ENCODE measurements around the gene MAPK6.

The MAPK6 gene

DNA sequence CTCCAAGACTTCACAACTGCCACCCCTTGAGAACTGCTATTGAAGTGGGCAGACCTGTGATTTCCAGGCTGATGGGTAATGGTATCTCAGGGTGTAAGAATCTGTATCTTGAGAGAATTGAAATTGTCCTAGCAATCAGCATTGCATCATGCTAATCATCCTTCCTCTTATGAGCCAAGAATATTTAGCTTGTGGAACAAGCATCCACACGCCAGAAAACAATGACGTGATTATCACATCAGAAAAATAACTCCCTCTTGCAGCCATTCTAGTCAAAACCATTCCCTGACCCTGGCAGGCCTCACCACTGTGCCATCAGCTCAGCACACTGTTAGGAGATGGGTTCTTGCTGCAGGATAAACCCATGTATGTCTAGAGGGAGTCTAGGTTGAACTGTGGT is 86.8 kb downstream of the MAPK6 start:
- FAIRE-seq = no peak

DNA sequence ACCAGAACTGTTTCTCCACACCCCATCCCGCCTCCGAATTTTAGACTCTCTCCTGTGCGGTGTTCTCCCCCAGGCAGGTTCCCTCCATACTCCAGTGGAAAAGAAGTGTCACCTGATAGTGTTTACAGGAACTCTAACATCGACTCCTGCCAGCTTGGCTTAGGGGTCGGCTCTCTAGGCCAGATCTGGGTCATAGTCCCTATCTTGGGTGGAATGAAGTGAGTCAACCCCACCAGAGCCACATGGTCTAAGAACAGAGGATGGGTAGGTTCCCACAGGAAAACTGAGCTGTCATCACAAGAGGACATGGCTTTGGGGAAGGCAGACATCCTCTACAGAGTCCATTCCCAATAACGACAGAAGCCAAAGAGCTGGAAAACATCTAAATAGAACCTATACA is 87.6 kb downstream of the MAPK6 start:
- no peak for FAIRE-seq

DNA sequence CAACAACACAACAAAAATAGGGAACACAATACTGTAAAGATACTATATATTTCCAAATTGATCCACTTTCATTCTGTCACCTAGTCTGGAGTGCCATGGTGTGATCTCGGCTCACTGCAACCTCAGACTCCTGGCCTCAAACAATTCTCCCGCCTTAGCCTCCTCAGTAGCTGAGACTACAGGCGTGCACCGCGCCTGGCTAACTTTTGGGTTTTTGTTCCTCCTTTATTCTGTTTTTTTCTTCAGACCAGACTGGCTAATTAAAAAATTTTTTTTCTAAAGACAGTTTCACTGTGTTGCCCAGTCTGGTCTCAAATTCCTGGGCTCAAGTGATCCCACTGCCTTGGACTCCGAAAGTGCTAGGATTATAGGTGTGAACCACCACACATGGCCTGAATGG is 88.2 kb downstream of the MAPK6 start:
- no peak for FAIRE-seq

DNA sequence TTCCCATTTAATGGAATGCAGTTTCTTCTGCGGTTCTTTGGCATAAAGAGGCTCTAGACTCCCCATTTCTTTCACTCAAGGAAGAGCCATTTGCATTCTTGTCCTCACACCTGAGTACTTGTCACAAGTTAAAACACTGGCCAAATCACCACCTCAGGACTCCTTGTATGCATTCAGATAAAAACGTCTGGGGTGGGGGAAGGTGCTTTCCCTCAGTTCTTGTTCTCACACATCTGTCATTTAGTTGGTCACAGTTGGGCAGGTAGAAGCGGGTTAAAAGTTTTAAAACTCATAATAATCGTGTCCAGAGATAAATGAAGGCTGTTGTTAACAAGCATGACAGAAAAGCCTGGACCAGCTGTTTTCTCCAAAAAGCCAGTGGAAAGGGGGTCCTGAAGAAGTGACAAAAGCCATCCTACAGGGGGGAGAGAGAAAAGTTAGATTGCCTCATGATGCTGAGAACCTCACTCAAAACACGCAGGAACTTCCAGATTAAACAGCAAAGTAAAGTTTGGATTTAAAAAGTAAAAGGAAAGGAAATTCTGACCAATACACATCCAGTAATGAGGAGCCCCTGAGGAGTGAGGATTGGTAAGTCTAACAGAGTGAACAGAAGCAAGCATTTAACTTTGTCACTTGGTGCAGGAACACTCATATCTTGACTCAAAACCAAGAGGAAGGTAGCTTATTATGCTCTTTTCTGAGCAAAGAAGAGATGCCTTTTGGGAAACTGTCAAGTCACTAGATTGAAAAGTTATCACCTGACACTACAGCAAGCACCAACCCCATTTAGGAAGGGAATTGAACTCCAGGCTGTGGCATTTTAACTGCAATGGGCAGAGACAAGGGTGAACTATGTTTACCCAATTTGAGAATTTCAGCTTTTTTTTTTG is 90.8 kb downstream of the MAPK6 start:
- no peak for FAIRE-seq

DNA sequence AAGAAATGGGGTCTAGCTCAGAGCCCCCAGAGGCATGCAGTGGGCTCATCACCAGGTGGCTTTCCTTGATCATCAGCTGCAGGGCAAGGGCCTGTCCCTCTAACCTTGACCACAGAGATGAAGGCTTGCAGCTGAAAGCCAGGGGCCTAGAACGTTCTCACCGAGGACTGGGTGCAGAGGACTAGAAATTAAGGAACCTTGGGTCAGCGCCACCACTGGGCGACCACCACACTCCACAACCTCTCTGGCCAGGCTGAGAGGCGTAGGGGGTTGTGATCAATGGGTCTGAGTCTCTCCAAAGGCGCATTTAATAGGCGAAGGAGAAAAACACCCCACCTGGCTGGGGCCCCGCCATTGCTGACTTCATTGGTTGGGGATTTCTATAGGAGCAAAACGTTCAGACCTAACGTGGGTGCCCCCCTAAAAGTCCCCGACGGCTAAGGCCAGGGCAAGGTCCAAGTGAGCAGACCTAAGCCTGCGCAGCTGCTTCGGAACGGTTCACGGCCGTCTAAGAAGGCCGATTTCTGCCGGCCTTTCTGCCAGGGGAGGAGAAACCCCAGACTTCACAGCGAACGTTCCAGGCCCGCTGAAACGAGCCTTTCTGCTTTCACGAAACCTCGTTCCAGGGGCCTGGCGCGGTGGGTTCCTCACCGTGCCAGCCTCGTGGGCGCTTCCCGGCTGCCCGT is 92.6 kb downstream of the MAPK6 start:
- FAIRE-seq = no peak

DNA sequence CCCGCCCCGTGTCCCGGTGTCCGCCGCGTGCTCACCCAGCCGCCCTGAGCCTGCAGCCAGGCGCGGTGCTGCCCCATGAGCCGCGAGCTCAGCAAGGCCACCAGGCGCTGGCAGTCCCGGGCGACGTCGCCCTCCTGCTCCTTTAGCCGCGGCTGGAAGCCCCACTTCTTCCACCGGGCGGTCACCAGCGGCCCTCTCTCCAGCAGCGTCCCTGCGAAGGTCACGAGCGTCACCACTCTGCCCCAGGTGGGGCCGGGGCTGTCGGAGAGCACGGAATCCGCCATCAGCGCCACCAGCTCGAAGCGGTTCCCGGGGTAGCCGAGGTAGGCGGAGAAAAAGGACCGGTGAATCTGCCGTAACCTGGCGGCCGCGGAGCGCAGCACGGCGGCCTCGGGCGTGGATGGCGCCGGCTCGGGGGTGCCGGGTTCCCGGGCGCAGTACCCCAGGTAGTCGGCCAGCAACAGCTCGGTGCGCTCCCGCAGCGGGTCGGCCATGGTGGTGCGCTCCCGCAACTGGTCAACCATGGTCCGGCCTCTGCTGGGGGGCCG is 93.3 kb downstream of the MAPK6 start:
- no peak for FAIRE-seq

DNA sequence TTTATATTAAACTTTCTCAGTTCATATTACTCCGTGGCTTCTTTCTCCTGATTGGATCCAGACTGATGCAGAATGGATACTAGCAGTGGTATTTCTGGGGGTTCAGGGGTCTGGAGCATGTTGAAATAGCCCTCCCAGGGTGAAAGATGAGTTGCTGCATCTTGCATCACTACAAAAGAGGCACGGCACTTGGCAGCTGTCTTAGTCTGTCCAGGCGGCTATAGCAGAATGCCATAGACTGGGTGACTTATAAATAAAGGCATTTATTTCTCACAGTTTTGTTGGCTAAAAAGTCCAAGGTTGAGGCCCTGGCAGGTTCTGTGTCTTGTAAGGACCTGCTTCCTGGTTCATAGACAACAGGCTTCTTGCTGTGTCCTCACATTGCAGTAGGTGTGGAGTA is 94.2 kb downstream of the MAPK6 start:
- FAIRE-seq = no peak

DNA sequence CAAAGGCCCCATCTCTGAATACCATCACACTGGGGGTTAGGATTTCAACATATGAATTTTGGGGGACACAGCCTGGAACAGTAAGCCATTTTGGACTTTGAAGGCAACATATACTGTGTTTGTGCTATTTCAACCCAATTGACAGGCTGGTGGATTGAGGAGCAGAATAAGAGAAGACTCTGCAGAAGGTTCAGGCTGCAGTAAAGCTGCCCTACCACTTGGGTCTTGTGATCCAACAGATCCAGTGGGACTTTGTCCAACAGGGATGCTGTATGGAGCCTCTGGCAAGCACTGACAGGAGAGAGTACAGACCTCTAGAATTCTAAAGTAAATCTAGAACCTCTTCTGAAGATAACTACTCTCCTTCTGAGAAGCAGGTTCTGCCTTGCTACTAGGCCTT is 94.7 kb downstream of the MAPK6 start:
- no peak for FAIRE-seq

DNA sequence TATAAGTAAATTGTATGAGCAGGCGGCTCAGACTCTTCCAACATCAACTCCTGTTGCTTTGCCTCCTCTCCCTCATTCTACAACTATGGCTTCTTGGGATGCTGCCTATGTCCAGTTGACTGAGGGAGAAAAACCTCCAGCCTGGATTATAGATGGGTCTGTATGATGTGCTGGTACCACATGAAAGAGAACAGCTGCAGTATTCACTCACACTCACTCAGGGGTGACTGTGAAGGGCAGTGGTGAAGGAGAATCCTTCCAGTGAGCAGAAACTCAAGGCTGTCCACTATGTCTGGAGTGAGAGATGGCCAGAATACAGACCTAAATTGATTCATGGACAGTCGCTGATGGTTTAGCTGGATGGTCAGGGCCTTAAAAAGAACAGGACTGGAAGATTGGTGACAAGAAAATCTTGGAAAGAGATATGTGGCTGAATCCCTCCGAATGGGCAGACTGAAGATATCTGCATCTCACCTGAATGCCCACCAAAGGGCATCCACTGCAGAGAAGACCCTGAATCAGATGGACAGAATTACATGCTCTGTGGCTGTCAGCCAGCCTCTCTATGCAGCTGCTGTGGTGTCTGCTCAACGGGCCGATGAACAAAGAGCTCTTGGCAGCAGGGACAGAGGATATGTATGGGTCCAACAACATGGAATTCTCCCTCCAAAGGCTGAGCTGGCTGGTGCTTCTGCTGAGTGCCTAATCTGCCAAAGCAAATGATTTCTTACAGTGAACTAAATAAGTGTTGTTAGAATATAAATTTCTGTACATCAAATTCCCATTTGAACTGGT is 95.4 kb downstream of the MAPK6 start:
- no peak for FAIRE-seq

DNA sequence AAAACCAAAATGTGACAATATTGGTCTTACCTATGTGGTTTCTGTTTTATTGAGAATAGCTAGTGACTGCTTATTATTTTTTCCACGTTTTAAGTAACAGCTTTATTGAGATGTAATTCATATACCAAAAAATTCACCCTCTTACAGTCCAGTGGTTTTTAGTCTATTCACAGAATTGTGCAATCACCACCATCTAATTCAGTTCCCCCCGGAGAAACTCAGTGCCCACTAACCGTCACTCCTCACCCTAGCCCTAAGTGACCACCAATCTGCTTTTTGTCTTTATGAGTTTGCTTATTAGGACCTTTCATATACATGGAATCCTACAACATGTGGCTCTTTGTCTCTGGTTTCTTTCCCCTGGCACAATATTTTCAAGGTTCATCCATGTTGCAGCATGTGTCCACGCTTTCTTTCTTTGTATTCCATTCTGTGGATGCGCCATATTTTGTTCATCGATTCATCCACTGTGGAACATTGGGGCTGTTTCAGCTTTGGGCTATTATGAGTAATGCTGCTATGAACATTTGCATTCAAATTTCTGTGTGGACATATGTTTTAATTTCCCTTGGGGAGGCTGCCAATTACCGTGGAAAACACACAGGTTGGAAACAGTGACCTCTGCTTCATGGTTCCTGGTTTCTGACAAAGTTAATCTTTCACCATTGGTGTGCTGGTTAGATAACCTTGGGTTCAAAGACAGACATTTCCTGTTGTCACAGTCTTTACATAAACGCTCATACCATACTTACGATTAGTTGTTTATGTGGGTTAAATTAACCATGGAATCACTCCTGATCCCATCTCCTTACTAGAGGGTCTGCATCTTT is 96.8 kb downstream of the MAPK6 start:
- FAIRE-seq = no peak

Data from A204.1 (cell line).